Choroid plexus epithelial cell (primary cell): ENCODE measurements around the gene ZNF57.
"Not testable (repeated sequence)": the region's sequence is repeated elsewhere in the genome, so short reads cannot be mapped to it uniquely, and the experiment has no call there.

Experiments used
- DNase-seq: peaks from one replicate; pipeline ENCODE4 v3.0.0-alpha.2; 2010; ENCODE audit warnings: low read depth
- H3K4me3 ChIP-seq: 2 replicates; pipeline ENCODE4 v1.5.1; 2011; ENCODE audit warnings: low read depth, mild to moderate bottlenecking, control low read depth, low read length, moderate library complexity
- TF ChIP-seq, protein P1 (sequence below): conservative IDR thresholded peaks from 2 replicates; pipeline ENCODE4 v1.5.1; 2011; ENCODE audit warnings: low read depth, mild to moderate bottlenecking, control low read depth, inconsistent platforms, low read length, moderate library complexity

The ZNF57 gene

DNA sequence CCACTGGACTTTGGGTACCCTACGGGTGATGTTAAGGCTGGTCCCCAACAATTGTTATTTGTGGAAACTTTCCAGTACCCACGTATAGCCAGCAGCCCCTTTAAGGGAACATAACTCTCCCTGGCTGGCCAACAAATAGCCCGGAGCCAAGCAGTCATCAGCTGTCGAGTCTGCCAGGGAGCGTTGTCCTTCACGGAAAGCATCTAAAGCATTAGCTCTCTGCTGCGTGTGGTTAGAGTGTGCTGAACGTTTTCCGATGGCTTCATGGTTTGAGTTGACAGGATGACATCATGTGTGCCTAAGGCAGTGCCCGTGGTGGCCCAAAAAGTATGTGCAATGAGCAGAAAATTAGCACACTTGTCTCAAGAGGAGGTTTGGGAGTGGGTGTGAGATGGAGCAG, 36.9 kb upstream of the ZNF57 start:
- TF ChIP-seq, protein P1, sequence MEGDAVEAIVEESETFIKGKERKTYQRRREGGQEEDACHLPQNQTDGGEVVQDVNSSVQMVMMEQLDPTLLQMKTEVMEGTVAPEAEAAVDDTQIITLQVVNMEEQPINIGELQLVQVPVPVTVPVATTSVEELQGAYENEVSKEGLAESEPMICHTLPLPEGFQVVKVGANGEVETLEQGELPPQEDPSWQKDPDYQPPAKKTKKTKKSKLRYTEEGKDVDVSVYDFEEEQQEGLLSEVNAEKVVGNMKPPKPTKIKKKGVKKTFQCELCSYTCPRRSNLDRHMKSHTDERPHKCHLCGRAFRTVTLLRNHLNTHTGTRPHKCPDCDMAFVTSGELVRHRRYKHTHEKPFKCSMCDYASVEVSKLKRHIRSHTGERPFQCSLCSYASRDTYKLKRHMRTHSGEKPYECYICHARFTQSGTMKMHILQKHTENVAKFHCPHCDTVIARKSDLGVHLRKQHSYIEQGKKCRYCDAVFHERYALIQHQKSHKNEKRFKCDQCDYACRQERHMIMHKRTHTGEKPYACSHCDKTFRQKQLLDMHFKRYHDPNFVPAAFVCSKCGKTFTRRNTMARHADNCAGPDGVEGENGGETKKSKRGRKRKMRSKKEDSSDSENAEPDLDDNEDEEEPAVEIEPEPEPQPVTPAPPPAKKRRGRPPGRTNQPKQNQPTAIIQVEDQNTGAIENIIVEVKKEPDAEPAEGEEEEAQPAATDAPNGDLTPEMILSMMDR, result no peak
- no peak for DNase-seq
- no peak overlapping the region for H3K4me3 ChIP-seq

DNA sequence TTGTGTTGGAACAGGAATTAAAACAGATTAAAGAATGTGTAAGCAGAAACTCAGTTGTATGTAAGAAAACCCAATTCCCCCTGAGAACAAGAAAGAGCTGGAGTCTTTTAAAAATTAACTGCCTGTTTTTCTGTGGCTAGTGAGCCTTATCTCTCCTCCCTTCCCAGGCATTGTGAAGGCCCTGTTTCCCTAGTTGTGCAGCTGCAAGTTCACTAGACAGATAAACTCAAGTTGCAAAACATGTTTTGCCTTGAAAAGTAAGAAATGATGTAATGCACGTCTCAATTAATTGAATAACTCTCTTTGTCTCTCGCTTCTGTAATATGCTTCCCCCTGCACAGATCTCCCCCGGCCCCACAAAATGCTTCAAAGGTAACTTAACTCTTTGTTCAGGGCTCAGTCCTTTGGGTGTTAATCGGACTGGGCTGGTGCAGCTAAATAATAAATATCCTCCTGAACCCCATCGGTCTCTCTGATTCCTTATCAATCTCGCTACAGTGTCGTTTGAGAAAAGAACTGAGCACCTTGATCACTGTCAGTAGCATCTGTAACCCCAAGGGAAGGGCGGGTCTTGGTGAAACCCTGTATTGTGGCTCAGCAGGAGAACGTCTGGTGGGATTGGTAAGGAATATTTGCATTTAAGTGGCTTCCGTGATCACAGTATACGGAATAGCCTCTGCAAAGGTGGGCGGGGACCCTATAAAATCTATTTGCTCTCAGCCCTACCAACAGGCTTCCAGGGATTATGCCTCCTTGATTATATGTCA, 35.2 kb upstream of the ZNF57 start:
- TF ChIP-seq, protein P1, result no peak
- H3K4me3 ChIP-seq, result no peak overlapping the region
- no peak for DNase-seq

GRCh38 chr19:2866495-2867024, 34.2 kb upstream of the ZNF57 start:
- TF ChIP-seq, protein P1, result no peak
- no peak for DNase-seq
- no peak overlapping the region for H3K4me3 ChIP-seq

DNA sequence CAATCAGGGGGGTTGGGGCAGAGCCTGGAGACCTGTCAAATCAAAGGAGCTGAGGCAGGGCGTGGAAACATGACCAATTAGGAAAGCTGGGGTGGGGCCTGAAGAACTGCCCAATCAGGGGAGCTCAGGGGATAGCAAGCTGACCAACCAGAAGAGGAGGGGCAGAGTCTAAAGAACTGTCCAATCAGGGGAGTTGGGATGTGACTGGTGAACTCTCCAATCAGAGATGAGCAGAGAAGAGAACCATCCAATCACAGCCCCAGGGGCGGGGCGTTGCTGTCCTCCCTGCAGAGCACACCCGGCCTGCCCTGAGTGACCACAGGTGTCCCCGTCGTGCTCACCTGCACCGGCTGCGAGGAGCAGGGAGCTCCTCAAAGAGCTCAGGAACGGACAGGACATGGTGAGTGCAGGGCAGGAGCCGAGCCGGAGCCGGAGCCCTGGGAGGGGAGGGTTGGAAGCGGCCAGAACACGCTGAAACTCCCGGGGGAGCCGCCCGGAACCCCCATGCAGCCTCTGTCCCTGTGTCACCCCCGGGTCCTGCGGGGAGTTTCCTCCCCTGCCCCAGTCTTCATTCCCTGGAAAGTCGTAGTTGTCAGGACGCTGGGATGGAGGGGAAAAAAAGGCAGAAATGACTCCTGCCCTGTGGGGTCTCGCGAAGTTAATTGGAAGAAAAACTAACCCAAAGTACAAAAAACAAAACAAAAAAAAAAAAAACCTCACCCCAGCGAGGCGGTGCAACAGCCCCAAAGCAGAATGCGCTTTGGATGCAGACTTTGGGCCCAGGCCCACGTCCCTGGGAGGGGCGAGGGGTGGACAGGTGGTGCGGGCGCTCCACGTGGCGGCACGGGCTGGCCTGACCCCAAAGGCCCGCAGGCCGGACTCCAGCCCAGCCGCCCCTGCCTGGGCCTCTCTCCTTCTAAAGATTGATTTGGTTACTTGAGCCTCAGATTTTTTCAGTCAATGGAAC, 33.4 kb upstream of the ZNF57 start, which contains the start of gene ZNF556:
ZNF556 (plus strand) TSS at position 311 of the 967 bp plus-strand sequence; CDS start at position 398, 87 bp downstream.
- TF ChIP-seq, protein P1, result no peak
- H3K4me3 ChIP-seq, result no peak within 1 kb of the TSS
- no peak for DNase-seq

DNA sequence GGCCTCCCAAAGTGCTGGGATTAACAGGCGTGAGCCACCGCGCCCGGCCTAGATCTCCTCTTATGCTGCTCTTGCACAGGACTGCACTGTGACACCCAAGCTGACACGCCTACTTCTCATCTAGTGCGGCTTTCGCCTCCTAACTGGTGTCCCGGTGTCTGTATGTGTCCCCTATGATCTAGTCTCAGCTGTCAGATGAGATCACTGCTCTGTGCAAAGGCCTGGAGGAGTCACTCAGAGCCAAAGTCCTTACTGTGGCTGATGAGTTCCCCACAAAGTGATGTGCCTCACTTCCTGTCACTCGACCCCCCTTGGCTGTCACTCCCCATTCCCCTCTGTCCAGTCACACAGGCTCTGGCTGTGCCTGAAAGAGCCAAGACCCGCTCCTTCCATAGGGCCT, 31.1 kb upstream of the ZNF57 start:
- no peak for DNase-seq
- no peak overlapping the region for H3K4me3 ChIP-seq
- TF ChIP-seq, protein P1, result no peak

DNA sequence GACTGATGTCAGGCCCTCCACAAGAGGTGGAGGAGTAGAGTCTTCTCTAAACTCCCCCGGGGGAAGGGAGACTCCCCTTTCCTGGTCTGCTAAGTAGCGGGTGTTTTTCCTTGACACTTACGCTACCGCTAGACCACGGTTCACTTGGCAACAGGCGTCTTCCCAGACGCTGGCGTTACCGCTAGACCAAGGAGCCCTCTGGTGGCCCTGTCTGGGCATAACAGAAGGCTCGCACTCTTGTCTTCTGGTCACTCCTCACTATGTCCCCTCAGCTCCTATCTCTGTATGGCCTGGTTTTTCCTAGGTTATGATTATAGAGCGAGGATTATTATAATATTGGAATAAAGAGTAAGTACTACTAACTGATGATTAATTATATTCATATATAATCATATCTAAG, 28.6 kb upstream of the ZNF57 start:
- DNase-seq, result peak; percentile 49
- TF ChIP-seq, protein P1, result peak; percentile 34
- not testable (repeated sequence) for H3K4me3 ChIP-seq
